GM21360 (cell line): ENCODE measurements around the gene CTR9.

Source experiments
- ATAC-seq: cut with Tn5 transposase; IDR thresholded peaks from one replicate; pipeline ENCODE4 v1.9.1; 2021; ENCODE audit warnings: mild to moderate bottlenecking, moderate library complexity; ENCODE audit not compliant: unreplicated experiment

CTR9 gene

GRCh38 chr11:10779086-10779485 is 28.0 kb downstream of the CTR9 start:
- no peak for ATAC-seq

DNA sequence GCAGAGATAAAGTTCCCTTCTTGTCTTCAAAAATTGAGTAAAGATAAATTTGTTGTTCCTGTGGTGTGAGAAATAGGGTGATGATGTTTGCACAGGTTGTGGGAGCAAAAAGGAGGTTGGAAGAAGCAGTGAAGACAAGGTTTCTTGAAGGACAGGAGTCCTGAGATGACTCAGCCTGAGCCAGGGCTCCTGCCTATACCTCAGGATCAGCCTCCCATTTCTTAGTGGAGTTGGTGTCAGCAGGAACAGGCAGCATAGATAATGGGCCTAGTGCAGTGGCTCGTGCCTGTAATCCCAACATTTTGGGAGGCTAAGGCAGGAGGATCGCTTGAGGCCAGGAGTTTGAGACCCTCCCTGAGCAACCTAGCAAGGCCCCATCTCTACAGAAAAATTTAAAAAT is 29.0 kb downstream of the CTR9 start:
- ATAC-seq, result no peak

DNA sequence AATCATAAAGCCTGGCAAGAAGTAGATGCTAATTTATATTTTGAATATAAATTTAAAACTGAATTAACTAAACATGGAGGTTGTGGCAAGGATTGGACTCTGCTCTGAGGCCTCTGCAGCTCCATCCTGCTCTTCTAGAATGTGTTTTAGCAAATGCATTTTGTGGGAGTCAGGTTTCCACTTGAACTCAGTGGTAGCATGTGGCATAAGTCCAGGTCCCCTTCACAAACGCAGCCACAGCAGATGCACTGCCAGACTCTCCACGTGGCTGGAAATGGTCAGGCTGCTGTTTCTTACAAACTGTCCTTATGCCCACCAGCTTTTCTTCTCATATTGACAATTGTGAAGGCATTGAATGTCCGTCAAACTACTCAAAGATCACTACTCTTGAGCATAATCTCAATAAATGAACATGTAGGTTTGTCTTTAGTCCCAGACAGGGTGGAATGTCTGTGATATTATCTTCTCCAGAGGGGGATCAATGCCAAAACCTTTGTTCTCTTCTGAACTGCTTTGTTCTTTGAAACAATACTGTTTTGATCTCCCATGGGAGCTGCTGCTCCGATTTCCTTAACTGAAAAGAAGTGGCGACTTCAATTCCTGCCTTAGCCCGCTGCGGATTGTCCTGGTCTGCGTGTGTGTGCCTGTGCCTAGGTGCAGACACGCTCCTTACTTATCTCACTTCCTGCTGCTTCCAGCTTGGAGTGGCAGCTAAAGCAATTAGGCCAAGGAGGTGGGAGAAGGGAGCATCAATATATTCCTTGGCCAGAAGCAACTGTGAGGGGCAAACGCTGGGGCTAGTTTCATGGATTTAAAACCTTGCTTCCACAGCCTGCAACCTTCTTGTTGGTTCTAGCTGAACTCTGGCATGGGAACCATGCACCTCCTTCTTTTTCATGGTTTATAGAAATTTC is 33.4 kb downstream of the CTR9 start:
- no peak for ATAC-seq

DNA sequence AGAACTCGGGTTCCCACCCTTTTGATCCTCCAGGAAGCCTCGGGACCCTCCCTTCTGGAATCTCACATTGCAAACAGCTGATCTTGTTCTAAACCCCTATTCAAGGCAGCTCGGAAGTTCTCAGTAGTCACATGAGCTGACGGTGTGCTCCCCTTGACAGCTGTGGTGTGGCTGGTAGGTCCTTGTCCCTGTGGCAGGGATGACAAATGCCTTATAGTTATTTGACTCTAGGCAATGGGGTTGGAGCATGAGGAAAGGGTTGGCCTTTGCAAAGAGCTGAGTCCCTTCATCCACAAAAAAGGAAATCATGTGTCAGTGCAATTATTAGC is 34.1 kb downstream of the CTR9 start:
- no peak for ATAC-seq

GRCh38 chr11:10786451-10786850 is 35.4 kb downstream of the CTR9 start:
- no peak for ATAC-seq

DNA sequence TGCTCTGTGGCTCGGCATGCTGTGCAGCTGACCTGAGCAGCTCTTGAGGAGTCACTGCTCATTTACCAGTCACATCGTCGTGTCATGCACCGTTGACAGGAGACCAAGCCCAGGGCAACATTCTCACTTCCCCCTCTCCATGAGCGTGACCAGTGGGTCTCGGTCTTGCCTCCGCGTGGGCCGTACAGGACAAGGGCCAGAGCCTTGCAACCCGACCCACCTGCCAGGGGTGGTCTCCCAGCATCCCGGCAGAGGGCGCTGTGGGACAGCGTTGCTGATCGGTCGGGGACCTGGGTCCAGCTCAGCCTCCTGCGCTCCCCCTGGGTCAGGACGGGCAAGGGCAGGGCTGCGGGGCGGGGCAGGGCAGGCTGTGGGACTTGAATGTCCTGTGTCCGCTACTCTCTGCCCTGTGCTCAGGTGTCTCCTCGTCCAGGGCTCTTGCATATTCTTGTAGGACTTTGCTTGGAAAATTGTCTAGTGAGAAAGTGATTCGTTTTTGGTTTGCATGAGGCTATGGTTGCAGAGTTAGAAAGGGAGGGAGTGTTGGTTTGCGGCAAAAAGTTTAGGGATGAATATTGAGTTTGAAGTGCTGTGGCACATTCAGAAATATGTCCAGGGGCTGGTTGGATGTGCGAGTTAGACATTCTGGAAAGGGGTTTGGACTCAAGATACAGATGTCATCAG is 41.5 kb downstream of the CTR9 start:
- peak; percentile 87 for ATAC-seq

DNA sequence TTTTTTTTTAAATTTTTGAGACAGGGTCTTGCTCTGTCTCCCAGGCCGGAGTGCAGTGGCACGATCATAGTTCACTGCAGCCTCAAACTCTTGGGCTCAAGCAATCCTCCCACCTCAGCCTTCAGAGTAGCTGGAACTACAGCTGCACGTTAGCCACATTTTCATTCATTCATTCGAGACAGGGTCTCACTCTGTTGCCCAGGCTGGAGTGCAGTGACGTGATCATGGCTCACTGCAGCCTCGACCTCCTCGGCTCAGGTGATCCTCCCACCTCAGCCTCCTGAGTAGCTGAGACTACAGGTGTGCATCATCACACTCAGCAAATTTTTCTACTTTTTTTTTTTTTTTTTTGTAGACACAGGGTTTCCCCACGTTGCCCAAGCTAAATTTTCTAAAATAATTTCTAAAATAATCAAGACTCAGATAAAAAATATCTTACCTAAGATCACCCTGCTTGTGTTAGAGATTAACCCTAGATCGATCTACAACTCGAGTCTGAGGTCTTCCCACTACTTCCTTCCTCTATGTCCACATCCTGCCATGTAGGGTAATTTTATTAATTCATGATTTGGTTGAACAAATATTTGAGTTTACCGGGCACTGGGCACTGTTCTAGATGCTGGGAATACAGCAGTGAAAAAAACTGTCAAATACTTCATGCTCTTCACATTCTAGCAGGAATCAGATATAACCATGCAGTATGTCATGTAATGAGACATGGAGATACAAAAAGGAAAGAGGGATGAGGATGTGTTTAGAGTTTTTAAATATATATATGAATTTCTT is 42.6 kb downstream of the CTR9 start:
- ATAC-seq, result no peak

- ATAC-seq, result no peak
Measured at GRCh38 chr11:10796191-10796590, 45.1 kb downstream of the CTR9 start.

DNA sequence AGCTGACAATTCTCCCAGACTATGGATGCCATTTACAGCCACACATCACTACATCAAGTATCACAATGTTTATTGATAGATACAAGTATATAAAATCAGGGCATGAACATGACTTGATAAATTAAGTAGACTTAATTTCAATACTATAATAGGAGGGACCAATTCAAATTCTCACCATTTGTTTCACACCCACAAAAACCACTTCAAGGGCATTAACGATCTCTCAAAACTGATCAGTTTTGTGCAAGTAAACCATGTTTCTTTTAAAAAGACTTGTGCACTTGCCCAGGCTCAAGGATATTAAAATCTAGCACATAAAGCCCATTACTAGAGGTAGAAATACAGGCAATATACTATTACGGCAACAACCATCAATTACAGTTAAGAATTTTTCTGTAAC is 46.0 kb downstream of the CTR9 start:
- ATAC-seq, result no peak

DNA sequence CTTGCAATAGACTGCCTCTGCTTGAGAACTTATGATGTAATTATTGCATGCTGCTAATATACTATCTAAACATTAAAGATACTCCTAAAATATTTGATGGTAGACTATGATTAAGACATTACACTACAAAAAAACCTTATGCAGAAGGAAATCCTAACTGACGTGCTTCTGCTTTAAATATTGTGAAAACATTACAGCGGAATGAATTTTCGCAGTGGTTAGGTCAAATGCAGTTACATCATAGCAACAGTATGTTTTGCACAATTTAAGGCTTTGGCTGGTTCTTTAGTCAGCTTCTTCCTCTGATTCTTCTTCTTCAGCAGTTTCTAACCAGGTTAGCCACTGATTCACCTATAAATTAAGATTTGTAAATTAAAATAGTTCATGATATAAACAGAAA is 46.5 kb downstream of the CTR9 start:
- no peak for ATAC-seq

DNA sequence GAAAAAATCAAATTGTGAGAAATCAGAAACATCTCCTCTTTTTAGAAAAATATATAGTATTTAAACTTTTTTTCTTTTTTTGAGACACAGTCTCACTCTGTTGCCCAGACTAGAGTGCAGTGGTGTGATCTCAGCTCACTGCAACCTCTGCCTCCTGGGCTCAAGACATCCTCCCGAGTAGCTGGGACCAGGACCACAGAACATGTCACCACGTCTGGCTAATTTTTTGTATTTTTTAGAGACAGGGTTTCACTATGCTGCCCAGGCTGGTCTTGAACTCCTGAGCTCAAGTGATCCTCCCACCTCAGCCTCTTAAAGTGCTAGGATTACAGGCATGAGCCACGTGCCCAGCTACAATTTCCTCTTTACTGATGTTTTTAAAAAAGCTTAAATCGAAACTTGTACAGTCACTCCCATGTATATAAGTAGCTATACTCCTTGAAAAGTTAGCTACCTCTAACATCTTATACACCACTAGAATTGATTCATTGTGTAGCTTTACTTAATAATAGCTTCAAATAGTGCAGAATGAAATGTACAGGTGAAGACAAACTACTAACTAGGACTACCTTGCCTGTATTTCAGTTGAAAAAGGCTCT is 47.4 kb downstream of the CTR9 start:
- ATAC-seq, result no peak

DNA sequence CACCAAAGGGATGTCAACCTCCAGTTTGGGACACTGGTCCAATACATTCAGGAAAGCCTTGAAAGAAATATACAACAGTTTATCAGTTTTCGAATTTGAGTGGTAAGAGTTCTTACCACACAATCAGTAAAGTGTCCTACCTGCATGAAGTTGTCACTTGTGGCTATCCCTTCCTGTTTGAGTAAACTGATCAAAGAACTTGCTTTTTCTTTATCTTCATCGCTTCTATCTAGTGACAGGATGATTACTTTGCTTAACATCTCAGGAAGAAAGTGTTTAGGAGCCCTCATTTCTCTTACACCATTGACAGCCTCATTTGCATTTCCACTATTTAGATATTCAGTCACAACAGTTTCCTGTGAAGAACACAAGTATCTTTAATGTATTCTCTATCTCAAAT is 49.2 kb downstream of the CTR9 start:
- ATAC-seq, result no peak

DNA sequence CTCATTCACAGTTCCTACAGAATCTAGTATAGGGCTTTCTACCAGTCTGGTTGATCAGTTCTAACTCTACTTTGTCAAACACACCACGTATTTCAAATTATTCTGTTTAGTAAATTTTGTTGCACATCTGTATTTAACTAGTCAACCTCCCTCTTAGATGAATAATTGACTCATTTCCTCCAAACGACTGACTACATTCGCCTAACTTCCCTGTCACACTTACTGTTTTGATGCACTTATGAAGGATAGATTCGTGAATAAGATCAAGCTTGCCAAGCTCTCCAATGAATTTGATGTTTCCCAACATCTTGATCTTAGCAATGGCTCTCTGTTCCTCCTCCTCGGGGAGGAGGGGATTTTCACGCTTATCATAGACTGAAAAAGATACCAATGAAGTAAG is 52.6 kb downstream of the CTR9 start:
- no peak for ATAC-seq

DNA sequence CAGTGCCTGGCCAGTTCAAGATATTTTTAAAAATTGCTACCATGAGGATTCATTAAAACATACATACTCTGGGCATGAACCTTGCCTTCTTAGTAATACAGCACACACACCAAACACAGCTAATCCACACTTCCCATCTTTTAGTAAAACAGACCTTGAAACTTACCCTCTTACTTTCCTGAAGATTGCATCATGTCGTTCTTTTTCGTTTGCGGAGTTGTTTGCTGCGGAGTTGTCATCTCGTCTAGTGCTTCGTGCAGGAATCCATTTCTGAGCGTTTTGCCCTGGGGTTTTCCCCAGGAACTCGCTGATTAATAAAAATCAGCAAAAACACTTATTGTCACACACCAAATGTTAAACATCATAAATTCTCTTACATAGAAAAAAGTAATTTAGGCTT is 54.7 kb downstream of the CTR9 start:
- no peak for ATAC-seq

DNA sequence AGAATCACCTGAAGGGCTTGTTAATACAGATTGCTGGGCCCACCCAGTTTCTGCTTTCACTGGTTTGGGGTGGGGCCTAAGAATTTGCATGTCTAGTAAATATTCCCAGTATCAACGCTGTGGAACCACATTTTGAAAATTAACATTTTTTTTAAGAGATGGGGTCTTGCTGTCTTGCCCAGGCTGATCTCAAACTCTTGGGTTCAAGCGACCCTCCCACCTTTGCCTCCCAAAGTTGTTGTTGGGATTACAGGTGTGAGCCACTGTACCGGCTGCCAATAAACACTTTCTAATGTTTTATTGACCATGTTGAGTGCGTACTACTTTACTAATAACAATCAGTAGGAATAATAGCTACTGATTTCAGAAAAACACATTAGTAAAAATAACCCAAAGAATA is 55.2 kb downstream of the CTR9 start:
- ATAC-seq, result no peak

DNA sequence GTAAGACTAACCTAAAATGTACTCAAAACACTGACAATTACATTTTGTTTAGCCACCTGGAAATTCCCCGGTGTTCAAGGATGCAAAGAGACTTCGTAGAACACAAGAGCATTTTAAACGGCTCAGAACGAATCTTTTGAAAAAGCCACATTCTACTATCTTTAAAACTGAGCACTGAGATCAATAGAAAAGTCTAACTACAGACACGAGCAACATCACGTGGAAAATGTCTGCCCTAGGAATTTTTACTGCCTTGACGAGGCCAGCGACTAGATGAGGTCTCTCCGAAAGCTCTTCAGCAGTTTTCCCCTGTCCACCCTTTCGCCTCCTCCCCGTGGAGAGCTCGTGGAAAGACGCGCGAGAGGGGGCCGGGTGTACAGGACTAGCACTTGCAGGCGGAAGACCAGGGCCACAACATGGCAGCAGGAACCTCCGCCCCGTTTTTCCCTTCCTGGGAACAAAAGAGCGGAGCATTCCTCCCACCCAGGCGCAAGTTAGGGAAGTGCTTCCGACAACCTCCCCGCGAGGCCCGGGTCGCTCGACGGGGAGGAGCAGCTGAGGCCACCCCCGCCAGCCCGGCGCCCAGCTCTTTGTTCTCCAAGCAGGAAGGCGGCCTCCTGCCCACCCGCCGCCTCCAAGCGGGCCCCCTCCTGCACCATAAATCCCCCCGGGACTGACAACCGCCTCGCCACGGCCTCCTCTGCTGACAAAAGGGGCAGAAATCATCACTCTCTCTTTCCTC is 56.6 kb downstream of the CTR9 start:
- ATAC-seq, result no peak

DNA sequence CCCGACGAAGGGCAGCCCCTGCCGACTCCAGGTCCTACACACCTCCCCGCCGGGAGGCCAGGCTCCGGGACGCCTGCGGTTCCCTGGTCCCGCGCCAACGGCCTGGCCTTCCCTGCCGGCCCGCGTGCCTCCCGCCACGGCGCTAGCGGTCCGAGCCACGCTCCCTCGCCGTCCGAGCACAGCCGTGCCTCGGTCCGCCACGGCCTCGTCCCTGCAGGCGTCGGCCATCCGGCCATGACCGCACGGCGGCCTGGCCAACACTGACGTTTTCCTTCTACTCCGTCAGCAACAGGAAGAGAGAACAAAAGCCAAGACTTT is 57.1 kb downstream of the CTR9 start:
- ATAC-seq, result peak; percentile 8

GRCh38 chr11:10808553-10809372 is 57.7 kb downstream of the CTR9 start, which contains the start of gene EIF4G2:
Gene EIF4G2 (minus strand): TSS chr11:10808926.
- ATAC-seq, result peak; percentile 92

GRCh38 chr11:10809373-10810160 is 58.5 kb downstream of the CTR9 start:
- ATAC-seq, result peak; percentile 23
